H1 (cell line): ENCODE measurements around the gene KRT34. TPM values are rescaled to one million over a fixed set of nuclear protein-coding genes. Genes with fewer than 3 reads are reported as not detected.

Experiments used
- CTCF ChIA-PET: fragments of 300-600 bp; sonication (Branson Sonifier 250); formaldehyde crosslinking; loops from one replicate; lab custom pipeline; 2021; ENCODE audit not compliant: partially characterized antibody; lab: Charles Lee
- POLR2A ChIA-PET: fragments of 300-600 bp; sonication (Branson Sonifier 250); formaldehyde crosslinking; loops from one replicate; lab custom pipeline; 2021; ENCODE audit warnings: inconsistent platforms; ENCODE audit not compliant: partially characterized antibody; lab: Charles Lee
- DNase-seq, 2 experiments: peaks; one replicate each; pipeline versions ENCODE4 v3.0.0 to v3.0.0-alpha.2; 2010 to 2022; ENCODE audit warnings: low spot score in 2 of 2, low read depth in 1 of 2, mixed read lengths in 1 of 2
- FAIRE-seq: peaks from 2 replicates; lab custom pipeline; 2011; peaks lifted over from hg19 to GRCh38; lab: Jason Lieb, UNC
- H2AFZ ChIP-seq: 2 replicates; pipeline ENCODE4 v1.8.1; 2012; ENCODE audit warnings: low read length, inconsistent platforms
- H2AK5ac ChIP-seq: 2 replicates; pipeline ENCODE4 v1.6.1; 2013; ENCODE audit warnings: low read depth, low read length
- H2BK120ac ChIP-seq: replicated peaks from 2 replicates; pipeline ENCODE3; 2013; ENCODE audit warnings: low read depth, low read length, inconsistent platforms
- H2BK12ac ChIP-seq: 2 replicates; pipeline ENCODE4 v1.6.1; 2013; ENCODE audit warnings: low read depth, low read length
- H2BK15ac ChIP-seq: 2 replicates; pipeline ENCODE4 v1.6.1; 2013; ENCODE audit warnings: low read length
- H2BK20ac ChIP-seq: 2 replicates; pipeline ENCODE4 v1.6.1; 2013; ENCODE audit warnings: low read length
- H2BK5ac ChIP-seq: 2 replicates; pipeline ENCODE4 v1.6.1; 2013; ENCODE audit warnings: low read depth, low read length
- H3K14ac ChIP-seq: 2 replicates; pipeline ENCODE4 v1.6.1; 2013; ENCODE audit warnings: inconsistent platforms; ENCODE audit not compliant: insufficient read length
- H3K18ac ChIP-seq: 2 replicates; pipeline ENCODE4 v1.6.1; 2013; ENCODE audit warnings: low read length; ENCODE audit errors: extremely low read depth
- H3K23ac ChIP-seq: 2 replicates; pipeline ENCODE4 v1.6.1; 2013; ENCODE audit warnings: inconsistent platforms; ENCODE audit not compliant: insufficient read length
- H3K23me2 ChIP-seq: 2 replicates; pipeline ENCODE4 v1.6.1; 2013; ENCODE audit warnings: low read depth, low read length
- H3K27ac ChIP-seq: 2 replicates; pipeline ENCODE4 v1.6.1; 2011; ENCODE audit warnings: low read depth, low read length, inconsistent platforms
- H3K27me3 ChIP-seq, 4 experiments: replicated peaks in 1 of 4; 1 replicate in 1 of 4; 2 replicates in 3 of 4; pipeline versions ENCODE4 v1.6.1 to v1.8.1; 2011 to 2013; ENCODE audit warnings: low read length in 3 of 4, mild to moderate bottlenecking in 3 of 4, inconsistent platforms in 2 of 4, mixed read lengths in 2 of 4, moderate library complexity in 1 of 4; ENCODE audit not compliant: control insufficient read depth in 3 of 4, insufficient read depth in 3 of 4; ENCODE audit errors: extremely low read depth in 1 of 4
- H3K36me3 ChIP-seq, 4 experiments: 2 replicates each; pipeline versions ENCODE4 v1.6.1 to v1.8.1; 2011 to 2013; ENCODE audit warnings: mild to moderate bottlenecking in 4 of 4, low read length in 3 of 4, moderate library complexity in 2 of 4, control low read depth in 1 of 4, inconsistent platforms in 1 of 4; ENCODE audit not compliant: insufficient read depth in 4 of 4, control insufficient read depth in 2 of 4
- H3K4ac ChIP-seq: replicated peaks from 2 replicates; pipeline ENCODE3; 2013; ENCODE audit warnings: low read length, low read depth, mixed read lengths, inconsistent platforms; ENCODE audit not compliant: insufficient read length
- H3K4me1 ChIP-seq, 4 experiments: replicated peaks in 1 of 4; 1 replicate in 1 of 4; 2 replicates in 3 of 4; pipeline versions ENCODE4 v1.6.1 to v1.8.1; 2011 to 2013; ENCODE audit warnings: low read length in 3 of 4, inconsistent platforms in 2 of 4, mixed read lengths in 1 of 4; ENCODE audit not compliant: insufficient read depth in 4 of 4, control insufficient read depth in 3 of 4
- H3K4me2 ChIP-seq, 2 experiments: 2 replicates each; pipeline versions ENCODE4 v1.6.1 to v1.8.1; 2011 to 2013; ENCODE audit warnings: low read depth in 2 of 2, low read length in 2 of 2, control low read depth in 1 of 2, inconsistent platforms in 1 of 2, mild to moderate bottlenecking in 1 of 2; ENCODE audit not compliant: insufficient read depth in 1 of 2
- H3K4me3 ChIP-seq, 4 experiments: fragments of 200-600, 300-600 bp in 1 of 4; sonication (generic), shearing (Covaris generic), sonication (Bioruptor Twin) in 1 of 4; 2 replicates each; pipeline versions ENCODE4 v1.5.1 to v1.8.1; 2011 to 2016; ENCODE audit warnings: low read length in 4 of 4, low read depth in 3 of 4, control low read depth in 2 of 4, inconsistent platforms in 2 of 4, mild to moderate bottlenecking in 2 of 4, mixed read lengths in 1 of 4, moderate library complexity in 1 of 4; ENCODE audit not compliant: insufficient read depth in 2 of 4; ENCODE audit errors: extremely low read depth in 1 of 4
- H3K56ac ChIP-seq: replicated peaks from 2 replicates; pipeline ENCODE3; 2013; ENCODE audit warnings: low read depth, mild to moderate bottlenecking, mixed read lengths, low read length, inconsistent platforms; ENCODE audit not compliant: insufficient read length
- H3K79me1 ChIP-seq: 2 replicates; pipeline ENCODE4 v1.6.1; 2013; ENCODE audit warnings: low read depth, low read length, control low read depth
- H3K79me2 ChIP-seq, 2 experiments: 2 replicates each; pipeline versions ENCODE4 v1.6.1 to v1.8.1; 2012 to 2013; ENCODE audit warnings: low read length in 2 of 2, mild to moderate bottlenecking in 2 of 2, inconsistent platforms in 1 of 2; ENCODE audit not compliant: insufficient read depth in 2 of 2, control insufficient read depth in 1 of 2
- H3K9ac ChIP-seq, 4 experiments: replicated peaks in 1 of 4; 1 replicate in 1 of 4; 2 replicates in 3 of 4; pipeline versions ENCODE4 v1.6.1 to v1.8.1; 2011 to 2013; ENCODE audit warnings: low read depth in 3 of 4, low read length in 3 of 4, control low read depth in 2 of 4, mild to moderate bottlenecking in 2 of 4, moderate library complexity in 2 of 4, inconsistent platforms in 1 of 4; ENCODE audit errors: extremely low read depth in 1 of 4
- H3K9me3 ChIP-seq, 2 experiments: 2 replicates each; pipeline versions ENCODE4 v1.6.1 to v1.8.1; 2012 to 2013; ENCODE audit warnings: mild to moderate bottlenecking in 2 of 2, moderate library complexity in 2 of 2, control low read depth in 1 of 2, inconsistent platforms in 1 of 2, low read depth in 1 of 2, low read length in 1 of 2, mixed read lengths in 1 of 2; ENCODE audit not compliant: insufficient read depth in 2 of 2
- H4K20me1 ChIP-seq, 2 experiments: replicated peaks in 1 of 2; 2 replicates each; pipeline versions ENCODE3 to v1.8.1; 2011 to 2013; ENCODE audit warnings: inconsistent platforms in 2 of 2, low read length in 2 of 2, mild to moderate bottlenecking in 1 of 2; ENCODE audit not compliant: insufficient read depth in 2 of 2, control insufficient read depth in 1 of 2
- H4K5ac ChIP-seq: 2 replicates; pipeline ENCODE4 v1.6.1; 2013; ENCODE audit warnings: low read length, low read depth, mixed read lengths, inconsistent platforms; ENCODE audit not compliant: insufficient read length
- H4K8ac ChIP-seq: 2 replicates; pipeline ENCODE4 v1.8.0; 2013; ENCODE audit warnings: mild to moderate bottlenecking, moderate library complexity, low read length, inconsistent platforms; ENCODE audit not compliant: insufficient read depth; ENCODE audit errors: extremely low read depth
- H4K91ac ChIP-seq: replicated peaks from 2 replicates; pipeline ENCODE3; 2013; ENCODE audit warnings: low read length, mixed read lengths, inconsistent platforms; ENCODE audit not compliant: insufficient read length
- BCL11A ChIP-seq, 2 experiments: IDR thresholded peaks; one replicate each; pipeline ENCODE4 v1.6.1; 2011; ENCODE audit warnings: low read depth in 2 of 2, low read length in 2 of 2, mild to moderate bottlenecking in 2 of 2
- CBX8 ChIP-seq: fragments of 300-800, 300-1000 bp; sonication (generic); IDR thresholded peaks from 2 replicates; pipeline ENCODE4 v1.7.1; 2016; ENCODE audit warnings: low read depth, low read length, borderline replicate concordance
- CTCF ChIP-seq, 3 experiments: IDR thresholded peaks; 1 replicate in 2 of 3; 2 replicates in 1 of 3; pipeline versions ENCODE4 v1.5.1 to v1.6.1; 2011; ENCODE audit warnings: low read length in 3 of 3, mild to moderate bottlenecking in 3 of 3, inconsistent platforms in 2 of 3, low read depth in 1 of 3, moderate library complexity in 1 of 3; ENCODE audit not compliant: insufficient read depth in 1 of 3; ENCODE audit errors: control extremely low read depth in 1 of 3
- GABPA ChIP-seq: IDR thresholded peaks from 2 replicates; pipeline ENCODE4 v1.6.1; 2011; ENCODE audit warnings: mild to moderate bottlenecking, low read length, moderate library complexity, borderline replicate concordance; ENCODE audit not compliant: insufficient read depth
- POU5F1 ChIP-seq: IDR thresholded peaks from 2 replicates; pipeline ENCODE4 v1.6.1; 2011; ENCODE audit warnings: low read depth, mild to moderate bottlenecking, low read length, moderate library complexity
- RBBP5 ChIP-seq: IDR thresholded peaks from 2 replicates; pipeline ENCODE4 v1.7.1; 2012; ENCODE audit warnings: low read depth, mild to moderate bottlenecking, inconsistent platforms, low read length, moderate library complexity, borderline replicate concordance
- SP2 ChIP-seq: IDR thresholded peaks from 2 replicates; pipeline ENCODE4 v1.6.1; 2012; ENCODE audit warnings: mild to moderate bottlenecking, low read length, inconsistent platforms
- TAF1 ChIP-seq: IDR thresholded peaks from 2 replicates; pipeline ENCODE4 v1.6.1; 2011; ENCODE audit warnings: mild to moderate bottlenecking, low read depth, low read length
- YY1 ChIP-seq: IDR thresholded peaks from 2 replicates; pipeline ENCODE4 v1.6.1; 2011; ENCODE audit warnings: low read depth, mild to moderate bottlenecking, low read length
- WGBS, 2 experiments: shearing (Covaris generic) in 1 of 2; methylation state at CpG; one replicate each; pipeline versions ENCODE4 v1.1.6 to v1.1.7; 2013 to 2015; ENCODE audit warnings: low lambda C conversion rate in 2 of 2, mixed read lengths in 2 of 2, inconsistent platforms in 1 of 2, low coverage in 1 of 2, missing lambda C conversion rate in 1 of 2; ENCODE audit not compliant: insufficient replicate concordance in 2 of 2, insufficient coverage in 1 of 2, insufficient read length in 1 of 2; ENCODE audit errors: extremely low coverage in 1 of 2, missing lambda C conversion rate in 1 of 2; 5-methylcytosine and 5-hydroxymethylcytosine counted together
- polyA plus RNA-seq, 7 experiments: library from polyadenylated mRNA; depleted of rRNA in 3 of 7; stranded (reverse) in 5 of 7; unstranded in 2 of 7; fragments of >200 nt in 5 of 7; fragments of 200-250 nt in 2 of 7; gene quantifications; 1 replicate in 5 of 7; 2 replicates in 1 of 7; 4 replicates in 1 of 7; pipeline versions ENCODE4 v1.2.1 to v1.2.3, GENCODE V29; 2011 to 2013; ENCODE audit warnings: missing spikeins in 2 of 7, mixed read lengths in 2 of 7
- total RNA-seq: library from RNA; stranded (reverse); fragmentation: NEBNext Ultra II Directional; extraction: Animal tissue kit (Norgen Biotek cat#: 25700); gene quantifications from 2 replicates; pipeline ENCODE4 v1.2.1, GENCODE V29; 2021

Gene KRT34
- total and polyA plus RNA-seq, 2 of the 8 experiments (the other 6 are each of a cell fraction or from before 2014, with no cell fraction given): not detected

- H3K18ac ChIP-seq: no peak overlapping the region
- no peak overlapping the region for H2BK5ac ChIP-seq
- no peaks in the 10 kb centered on the region for H4K20me1 ChIP-seq
- H3K27me3 ChIP-seq: no peaks in the 10 kb centered on the region
- no peaks in the 10 kb centered on the region for H3K4me1 ChIP-seq
- no peak overlapping the region for H4K91ac ChIP-seq
- no peak overlapping the region for H2BK20ac ChIP-seq
- no peak overlapping the region for H3K4me3 ChIP-seq
- no peak overlapping the region for H3K4ac ChIP-seq
- H3K27ac ChIP-seq: no peak overlapping the region
- no peaks in the 10 kb centered on the region for H3K79me2 ChIP-seq
- no peak overlapping the region for H2BK12ac ChIP-seq
- FAIRE-seq: no peak
- H4K8ac ChIP-seq: no peak overlapping the region
- no peak overlapping the region for H3K56ac ChIP-seq
- no peak for TF ChIP-seq BCL11A (IDR thresholded peaks at IDR 0.05; ENCODE audit: low read depth in 2 of 2, low read length in 2 of 2)
- no peak for TF ChIP-seq CBX8
- no peak for TF ChIP-seq SP2
- no peak for TF ChIP-seq GABPA
- no peak for TF ChIP-seq RBBP5
- TF ChIP-seq POU5F1: no peak
- TF ChIP-seq CTCF (IDR thresholded peaks at IDR 0.05; ENCODE audit: control extremely low read depth in 1 of 3, insufficient read depth in 1 of 3, low read depth in 1 of 3, low read length in 3 of 3): no peak
- TF ChIP-seq TAF1: no peak
- TF ChIP-seq YY1: no peak
- H3K9me3 ChIP-seq: peaks cover 2% of the 10 kb centered on the region in 2 experiments; a peak in 2 of 4 replicates
- ChIA-PET POLR2A (no interaction called here), CTCF (no interaction called here)
- H2AFZ ChIP-seq: no peak overlapping the region
- 100% methylated on average over 2 of the region's 2 CpGs; no CpG with 5 or more reads in 1 of the 2 experiments for WGBS, 2 experiments
- no peak overlapping the region for H2BK120ac ChIP-seq
- no peak overlapping the region for H3K9ac ChIP-seq
- no peak for DNase-seq
- H3K23me2 ChIP-seq: peaks cover 1% of the 10 kb centered on the region; the same call in 1 of the 2 replicates
- no peak overlapping the region for H3K23ac ChIP-seq
- no peak overlapping the region for H2BK15ac ChIP-seq
- no peaks in the 10 kb centered on the region for H3K36me3 ChIP-seq
- H3K79me1 ChIP-seq: no peaks in the 10 kb centered on the region
- no peak overlapping the region for H3K14ac ChIP-seq
- H4K5ac ChIP-seq: no peak overlapping the region
- H2AK5ac ChIP-seq: no peak overlapping the region
- no peak overlapping the region for H3K4me2 ChIP-seq
These were observed 18.2 kb downstream of the KRT34 start for GRCh38 chr17:41363881-41364280.
